ENCODE results near the gene NTF4.
A peak's percentile ranks its signal among the peaks of the same experiment; 100 is the strongest.

NTF4 gene

GRCh38 chr19:49064768-49065611 is at the start of gene NTF4:
NTF4 (minus strand) TSS chr19:49064818; CDS start chr19:49061997, 2,821 bp downstream.
- CTCF ChIA-PET = interaction anchor here (1.2 kb wide), 1 partner anchor 9 kb away, joined by 3 read pairs; no protein-coding TSS in a partner anchor
- POLR2A ChIA-PET = no interaction called here
- TF ChIP-seq CTCF (IDR thresholded peaks at IDR 0.05; ENCODE audit: control extremely low read depth, extremely low read depth, low read depth, missing control alignments) = no peak
- DNase-seq (ENCODE audit: extremely low spot score) = no peak

GRCh38 chr19:49113762-49114629 is 49.4 kb upstream of the NTF4 start, which contains the start of gene LIN7B:
LIN7B (plus strand) TSS chr19:49114370; CDS start chr19:49114405, 35 bp downstream.
- POLR2A ChIA-PET = interaction anchor here (0.6 to 1.4 kb wide), 2 partner anchors 13 to 16 kb away, joined by 6 to 7 read pairs; no protein-coding TSS in a partner anchor
- peak; percentile 93 for DNase-seq (ENCODE audit: extremely low spot score)
- CTCF ChIA-PET = interaction anchor here (0.7 to 3.8 kb wide), 23 partner anchors 7 to 212 kb away, joined by 3 to 37 read pairs (median 4); partner anchors contain the start of genes GYS1, RUVBL2 and SLC6A16
- TF ChIP-seq CTCF (IDR thresholded peaks at IDR 0.05; ENCODE audit: control extremely low read depth, extremely low read depth, low read depth, missing control alignments) = peak; percentile 75

- no peak for TF ChIP-seq CTCF (IDR thresholded peaks at IDR 0.05; ENCODE audit: control extremely low read depth, extremely low read depth, low read depth, missing control alignments)
- DNase-seq (ENCODE audit: extremely low spot score) = no peak
- CTCF ChIA-PET = interaction anchor here (0.8 to 2.8 kb wide), 4 partner anchors 13 to 88 kb away, joined by 3 to 10 read pairs (median 4); no protein-coding TSS in a partner anchor
- POLR2A ChIA-PET = no interaction called here
These were observed 46.8 kb upstream of the NTF4 start for GRCh38 chr19:49111218-49111998.

- no peak for DNase-seq (ENCODE audit: extremely low spot score)
- POLR2A ChIA-PET = interaction anchor here (0.6 kb wide), 1 partner anchor 199 kb away, joined by 7 read pairs; no protein-coding TSS in a partner anchor
These were observed 45.9 kb upstream of the NTF4 start for GRCh38 chr19:49110567-49110966.

GRCh38 chr19:49109569-49110233 is 45.1 kb upstream of the NTF4 start:
- ChIA-PET CTCF (interaction anchor here (1.2 to 2.8 kb wide), 2 partner anchors 12 to 99 kb away, joined by 3 to 10 read pairs; no protein-coding TSS in a partner anchor), POLR2A (no interaction called here)
- no peak for TF ChIP-seq CTCF (IDR thresholded peaks at IDR 0.05; ENCODE audit: control extremely low read depth, extremely low read depth, low read depth, missing control alignments)
- DNase-seq (ENCODE audit: extremely low spot score) = no peak

More at GRCh38 chr19:49110567-49110966, 45.9 kb upstream of the NTF4 start:
- CTCF ChIA-PET = interaction anchor here (0.8 to 2.8 kb wide), 3 partner anchors 12 to 55 kb away, joined by 3 to 10 read pairs (median 3); no protein-coding TSS in a partner anchor
- no peak for TF ChIP-seq CTCF (IDR thresholded peaks at IDR 0.05; ENCODE audit: control extremely low read depth, extremely low read depth, low read depth, missing control alignments)

Data from GM10248 (cell line).